ENCODE results near the gene HES2.
"Not testable (repeated sequence)": the region's sequence is repeated elsewhere in the genome, so short reads cannot be mapped to it uniquely, and the experiment has no call there.

Gene HES2, protein sequence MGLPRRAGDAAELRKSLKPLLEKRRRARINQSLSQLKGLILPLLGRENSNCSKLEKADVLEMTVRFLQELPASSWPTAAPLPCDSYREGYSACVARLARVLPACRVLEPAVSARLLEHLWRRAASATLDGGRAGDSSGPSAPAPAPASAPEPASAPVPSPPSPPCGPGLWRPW

DNA sequence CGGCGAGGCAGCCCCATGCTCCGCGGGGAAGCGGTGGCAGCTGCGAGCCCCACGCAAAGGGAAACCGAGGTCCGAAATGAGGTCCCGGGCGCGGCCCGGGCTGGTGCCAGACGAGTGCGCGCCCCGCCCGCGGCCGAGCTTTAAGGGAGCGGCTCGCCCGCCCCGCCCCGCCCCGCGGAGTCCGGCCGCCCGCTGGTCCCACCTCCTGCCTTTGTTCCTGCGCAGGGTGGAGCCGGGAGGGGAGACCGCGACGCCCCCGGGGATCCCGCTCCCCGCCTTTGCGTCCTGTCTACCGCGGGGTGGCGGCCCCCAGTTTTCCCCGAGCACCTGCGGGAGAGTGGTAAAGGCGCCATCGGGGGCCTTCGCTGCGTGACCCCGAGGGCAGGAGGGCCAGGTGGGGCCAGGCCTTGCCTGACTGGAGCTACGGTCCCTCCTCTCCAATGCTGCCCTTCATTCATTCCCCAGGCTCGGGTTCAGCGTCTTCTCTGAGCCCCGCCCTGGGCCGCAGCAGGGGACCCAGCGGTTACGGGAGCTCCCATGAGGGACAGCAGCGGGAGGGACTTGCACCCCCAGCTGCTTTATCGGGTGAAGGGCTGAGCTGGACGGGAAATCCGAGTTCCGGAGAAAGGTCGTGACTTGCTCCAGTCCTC is at the start of gene HES2:
HES2 (minus strand) TSS at position 116 of the 650 bp plus-strand sequence; CDS start at position 17, 99 bp downstream.
- DNase-seq = no peak

DNA sequence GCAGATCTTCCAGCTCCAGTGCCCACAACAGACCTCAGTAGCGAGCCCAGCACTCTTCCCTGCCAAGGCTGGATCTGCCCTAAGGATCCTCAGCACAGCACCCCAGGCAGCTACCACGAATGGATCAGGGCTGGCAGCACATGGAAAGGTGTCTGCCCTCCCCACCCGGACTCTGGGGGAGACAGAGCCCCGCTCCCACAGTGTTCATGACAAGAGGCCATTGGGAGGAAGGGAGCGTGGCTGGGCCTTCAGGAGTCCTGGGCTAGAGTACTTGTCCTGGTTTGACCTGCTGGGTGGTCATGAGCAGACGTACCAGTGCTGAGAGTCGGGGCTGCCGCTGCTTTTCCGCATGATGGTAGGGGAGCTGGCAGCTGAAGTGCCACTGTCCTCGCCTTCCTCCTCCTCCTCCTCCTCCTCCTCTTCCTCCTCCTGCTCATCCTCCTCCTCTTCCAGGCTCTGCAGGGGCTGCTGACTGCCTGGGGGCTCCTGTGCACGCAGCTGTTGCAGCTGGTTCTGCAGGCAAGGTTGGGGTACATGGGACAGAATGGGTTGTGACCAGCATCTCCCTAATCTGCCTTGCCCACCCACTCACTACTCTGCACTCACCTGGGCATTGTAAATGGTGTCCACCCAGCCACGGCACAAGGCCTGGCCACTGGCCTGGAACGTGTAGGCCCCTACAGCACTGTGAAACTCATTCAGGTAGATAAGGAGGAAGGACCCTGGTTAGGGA is 49.2 kb upstream of the HES2 start:
- DNase-seq = no peak

DNA sequence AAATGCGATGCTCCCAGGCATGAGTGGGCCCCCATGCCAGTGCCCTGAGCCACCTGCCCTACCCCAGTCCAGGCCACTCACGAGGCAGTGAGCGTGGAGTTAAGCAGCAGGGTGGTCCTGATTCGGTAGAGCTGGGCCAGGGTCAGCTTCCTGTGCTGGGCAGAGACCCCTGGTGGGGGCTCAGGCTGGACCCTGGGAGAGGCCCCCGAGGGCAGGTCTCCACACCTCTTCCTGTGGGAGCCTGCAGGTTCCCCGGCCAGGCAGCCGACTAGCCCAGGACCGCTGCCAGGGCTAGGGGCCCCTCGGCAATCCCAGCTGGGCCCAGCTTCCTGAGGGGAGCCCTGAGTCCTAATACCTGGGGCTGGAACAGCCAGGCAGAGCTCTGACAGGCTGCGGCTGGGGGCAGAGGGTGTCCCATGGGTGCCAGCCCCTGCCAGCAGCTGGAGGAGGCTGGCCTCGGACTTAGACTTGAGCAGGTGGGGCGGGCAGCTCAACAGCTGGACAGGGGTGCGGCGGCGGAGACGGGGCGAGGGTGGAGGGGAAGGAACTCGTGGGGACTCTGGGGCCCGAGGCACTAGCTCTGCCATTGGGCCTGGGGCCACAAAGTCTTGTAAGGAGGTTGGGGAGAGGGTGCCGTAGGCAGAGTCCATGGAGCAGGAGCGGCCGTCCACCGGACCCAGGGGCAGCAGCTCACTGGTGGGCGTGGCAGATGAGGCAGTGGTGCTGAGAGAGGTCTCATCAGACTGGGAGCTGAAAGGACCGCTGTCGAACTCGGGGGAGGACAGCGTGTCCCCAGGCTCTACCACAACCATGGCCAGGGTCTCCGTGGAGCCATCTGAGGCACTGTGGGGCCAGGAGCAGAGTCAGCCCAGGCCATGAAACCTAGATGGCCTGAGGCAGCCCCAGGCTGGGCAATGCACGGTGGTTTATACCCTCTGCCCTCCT is 48.3 kb upstream of the HES2 start:
- DNase-seq = no peak

DNA sequence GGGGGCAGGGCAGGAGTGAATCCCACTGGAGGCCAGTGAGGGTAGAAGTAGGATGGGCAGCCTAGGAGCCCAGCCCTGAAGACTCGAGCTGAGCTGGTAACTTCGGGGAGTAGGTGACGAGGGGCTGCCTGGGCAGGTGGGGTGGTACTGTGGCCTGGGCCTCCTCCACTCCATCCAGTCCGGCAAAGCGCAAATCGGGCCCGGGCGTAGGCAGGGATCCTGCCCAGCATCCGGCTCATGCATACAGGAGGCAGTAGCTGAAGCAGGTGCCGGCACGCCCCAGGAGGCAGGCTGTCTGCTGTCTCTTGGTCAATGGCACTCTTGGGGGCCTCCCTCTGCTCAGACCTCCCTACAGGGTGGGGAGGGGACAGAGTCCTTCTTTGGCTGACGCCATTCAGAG is 47.5 kb upstream of the HES2 start:
- no peak for DNase-seq

DNA sequence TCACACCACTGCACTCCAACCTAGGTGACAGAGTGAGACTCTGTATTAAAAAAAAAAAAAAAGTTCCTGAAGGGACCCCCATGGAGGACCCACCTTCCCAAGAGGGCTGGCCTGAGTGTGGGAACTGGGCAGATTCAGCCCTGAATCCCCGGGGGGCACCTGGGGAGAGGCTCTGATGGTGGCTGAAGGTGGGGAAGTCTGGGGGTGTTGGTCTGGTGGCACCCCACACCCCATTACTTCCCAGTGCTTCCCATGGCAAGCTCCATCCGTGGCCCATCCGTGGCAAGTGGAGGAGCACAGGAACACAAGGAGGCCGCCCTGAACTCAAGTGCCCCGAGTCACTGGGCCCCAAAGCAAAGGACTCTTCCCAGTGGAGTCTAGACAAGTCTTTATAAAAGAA is 47.0 kb upstream of the HES2 start:
- no peak for DNase-seq

DNA sequence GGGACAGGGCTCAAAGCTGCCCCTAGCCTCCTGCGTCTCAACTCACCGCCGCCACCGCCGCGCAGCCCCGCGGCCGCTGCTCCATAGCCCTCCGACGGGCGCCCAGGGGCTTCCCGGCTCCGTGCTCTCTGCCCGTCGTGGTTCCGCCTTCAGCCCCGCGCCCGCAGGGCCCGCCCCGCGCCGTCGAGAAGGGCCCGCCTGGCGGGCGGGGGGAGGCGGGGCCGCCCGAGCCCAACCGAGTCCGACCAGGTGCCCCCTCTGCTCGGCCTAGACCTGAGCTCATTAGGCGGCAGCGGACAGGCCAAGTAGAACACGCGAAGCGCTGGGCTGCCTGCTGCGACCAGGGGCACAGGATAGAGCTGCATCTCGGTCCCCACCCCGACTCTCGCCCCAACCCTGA is 46.3 kb upstream of the HES2 start, which contains the start of gene TNFRSF25:
TNFRSF25 (minus strand) TSS at position 151 of the 400 bp plus-strand sequence; CDS start at position 85, 66 bp downstream.
- DNase-seq = no peak

DNA sequence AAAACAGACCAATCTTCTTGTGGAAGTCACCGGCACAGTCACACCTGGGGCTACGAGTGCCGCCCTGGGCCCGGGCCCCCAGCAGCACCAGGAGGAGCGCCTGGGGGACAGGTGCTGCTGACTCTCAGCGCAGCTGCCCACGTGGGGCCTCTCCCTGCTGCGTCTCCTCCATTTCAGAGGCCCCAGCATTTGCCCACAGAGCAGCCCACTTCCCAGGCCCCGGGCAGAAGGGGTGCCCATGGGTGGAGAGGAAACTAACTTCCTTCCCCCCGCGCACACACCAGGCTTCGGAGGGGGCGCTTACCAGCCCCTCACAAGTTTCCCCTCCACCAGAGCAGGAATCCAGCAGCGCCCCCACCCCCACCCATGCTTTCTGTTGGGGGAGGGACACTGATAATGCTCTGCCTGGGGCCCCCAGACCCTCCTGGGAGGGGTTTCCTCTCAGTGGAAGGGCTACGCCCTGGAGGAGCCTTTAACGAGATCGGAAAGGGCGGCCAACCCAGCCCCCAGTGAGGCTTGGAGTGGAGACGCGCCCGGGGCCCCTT is 45.8 kb upstream of the HES2 start:
- no peak for DNase-seq

DNA sequence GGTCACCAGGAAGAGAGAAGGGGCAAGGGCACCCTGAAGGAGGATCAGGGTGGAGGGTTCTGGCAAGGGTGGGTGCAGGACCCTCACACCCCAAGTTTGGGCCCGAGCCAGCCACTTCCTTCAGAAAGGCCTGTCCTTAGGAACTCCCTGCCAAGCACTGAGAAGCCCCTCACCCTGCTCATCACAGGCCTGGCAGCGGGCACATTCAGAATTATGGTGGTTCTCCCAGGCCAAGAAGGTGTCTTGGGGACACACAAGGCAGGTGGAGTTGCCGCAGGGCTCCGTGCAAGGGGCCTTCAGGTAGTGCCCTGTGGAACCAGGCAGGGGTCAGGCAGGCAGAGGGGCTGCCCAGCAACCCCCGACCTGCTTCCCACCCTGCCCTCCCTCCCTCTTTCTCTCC is 45.2 kb upstream of the HES2 start:
- DNase-seq = no peak

DNA sequence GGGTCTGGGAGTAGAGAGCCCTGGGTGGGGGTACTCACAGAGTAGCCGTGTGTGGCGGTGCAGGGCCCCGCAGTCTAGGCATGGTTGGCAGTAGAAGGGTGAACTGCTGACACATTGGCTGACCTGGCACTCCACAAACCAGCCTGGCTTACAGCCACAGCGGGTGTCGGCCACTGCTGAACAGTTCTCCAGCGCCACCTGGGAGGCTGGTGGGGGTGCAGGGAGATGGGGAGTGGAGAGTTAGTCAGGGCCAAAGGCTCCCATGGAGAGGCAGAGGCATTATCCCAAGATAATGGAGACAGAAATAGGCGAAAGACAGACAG is 44.8 kb upstream of the HES2 start:
- DNase-seq = no peak

DNA sequence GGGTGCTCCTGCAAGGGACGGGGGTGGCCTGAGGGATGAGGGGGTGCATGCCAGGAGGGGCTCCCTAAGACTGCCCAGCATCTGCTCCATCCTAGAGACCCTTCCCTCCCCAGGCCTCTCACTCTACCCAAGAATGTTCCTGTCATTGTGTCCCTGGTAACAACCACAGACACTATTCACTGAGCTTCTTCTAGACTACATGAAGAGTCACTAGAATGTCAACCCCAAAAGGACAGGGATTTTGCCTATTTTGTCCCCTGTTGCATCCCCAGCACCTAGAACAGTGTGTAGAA is 43.3 kb upstream of the HES2 start:
- no peak for DNase-seq

DNA sequence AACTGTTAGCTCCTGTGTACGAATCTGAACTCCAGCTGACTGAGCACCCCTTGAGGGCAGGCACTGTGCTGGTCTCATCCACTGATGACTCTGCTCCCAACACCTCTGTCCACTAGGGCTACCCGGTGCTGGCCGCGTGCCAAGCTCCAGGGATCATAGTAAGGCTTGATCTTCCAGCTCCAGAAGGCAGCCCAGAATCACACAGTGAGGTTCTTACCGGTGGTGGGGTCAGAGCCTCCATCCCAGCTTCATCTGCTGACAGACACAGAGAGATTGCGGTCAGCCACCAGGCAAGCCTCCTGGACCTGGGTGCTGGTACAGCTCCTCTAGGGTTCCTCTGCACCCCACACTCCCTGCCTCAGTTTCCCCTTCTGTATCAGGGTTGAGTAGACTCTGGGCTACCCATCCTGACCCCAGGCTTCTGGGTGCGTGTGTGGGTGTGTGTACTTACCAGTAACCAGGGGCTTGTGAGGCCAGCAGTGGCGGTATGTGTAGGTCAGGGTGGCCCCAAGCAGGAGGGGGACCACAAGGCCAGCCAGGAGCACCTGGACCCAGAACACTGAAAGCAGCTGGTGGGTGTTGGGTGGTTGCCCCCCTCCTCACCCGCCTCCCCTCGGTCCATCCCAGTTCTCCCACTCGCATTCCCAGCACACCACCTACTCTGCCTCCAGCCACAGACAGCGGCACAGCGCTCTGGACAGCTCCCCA is 42.8 kb upstream of the HES2 start:
- no peak for DNase-seq

DNA sequence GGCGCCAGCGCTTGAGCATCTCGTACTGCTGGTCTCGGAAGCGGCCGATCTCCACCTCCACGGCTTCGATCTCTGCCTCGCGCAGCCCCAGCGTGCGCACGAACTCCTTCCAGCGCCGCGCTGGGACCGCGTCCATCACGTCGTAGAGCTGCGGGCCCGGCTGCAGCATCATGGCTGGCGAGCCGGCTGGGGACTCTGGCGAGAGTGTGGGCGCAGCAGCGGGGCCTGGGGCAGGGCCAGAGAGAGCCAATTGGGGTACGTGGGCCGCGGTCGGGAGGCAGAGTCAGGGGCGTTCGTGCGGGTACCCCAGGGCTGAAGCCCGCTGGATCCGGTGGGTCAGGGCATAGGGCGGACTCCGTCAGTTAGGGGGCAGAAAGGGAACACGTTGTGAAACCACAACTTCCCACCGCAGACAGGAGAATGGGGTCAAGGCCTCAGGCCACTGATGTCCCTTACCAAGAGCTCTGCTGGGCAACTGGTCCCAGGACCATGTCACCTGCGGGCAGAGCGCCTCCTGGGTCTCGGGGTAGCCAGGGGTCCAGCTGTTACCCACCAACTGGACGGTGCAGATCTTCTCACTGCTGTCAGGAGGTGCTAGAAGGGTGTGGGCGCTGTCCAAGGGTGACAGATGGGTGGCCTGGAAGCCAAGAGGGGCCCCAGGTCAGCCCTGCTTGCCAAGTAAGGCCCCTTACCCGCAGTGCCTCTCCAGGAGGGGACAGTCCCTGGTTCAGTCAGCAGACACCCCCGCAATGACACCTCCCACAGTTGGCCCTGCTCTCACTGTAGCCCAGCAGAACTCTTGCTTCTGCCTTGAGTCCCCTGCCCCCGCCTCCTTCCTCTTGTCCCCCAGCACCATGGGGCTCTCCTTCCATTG is 42.1 kb upstream of the HES2 start:
- DNase-seq = no peak

DNA sequence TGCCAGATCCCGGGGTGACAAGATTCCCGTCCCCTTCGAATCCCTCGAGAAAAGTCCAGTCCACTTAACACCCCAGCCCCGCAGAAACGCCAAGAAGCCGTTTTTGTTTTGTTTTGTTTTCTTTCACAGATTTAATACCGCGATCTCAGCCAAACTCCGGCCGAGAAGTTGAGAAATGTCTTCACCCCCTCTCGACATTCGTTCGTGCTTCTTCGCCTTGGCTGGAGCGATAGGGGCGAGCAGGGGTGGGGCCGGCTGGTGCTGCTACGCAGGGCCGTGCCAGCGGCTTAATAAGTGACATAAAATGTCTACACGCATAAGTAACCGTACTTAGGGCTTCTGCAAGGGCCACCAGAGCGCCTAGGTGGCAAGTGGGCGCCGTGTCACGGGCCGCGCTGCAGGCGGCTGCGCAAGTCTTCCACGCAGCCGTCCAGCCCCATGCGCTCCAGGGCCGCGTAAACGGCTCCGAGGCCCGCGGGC is 41.4 kb upstream of the HES2 start:
- DNase-seq = no peak

DNA sequence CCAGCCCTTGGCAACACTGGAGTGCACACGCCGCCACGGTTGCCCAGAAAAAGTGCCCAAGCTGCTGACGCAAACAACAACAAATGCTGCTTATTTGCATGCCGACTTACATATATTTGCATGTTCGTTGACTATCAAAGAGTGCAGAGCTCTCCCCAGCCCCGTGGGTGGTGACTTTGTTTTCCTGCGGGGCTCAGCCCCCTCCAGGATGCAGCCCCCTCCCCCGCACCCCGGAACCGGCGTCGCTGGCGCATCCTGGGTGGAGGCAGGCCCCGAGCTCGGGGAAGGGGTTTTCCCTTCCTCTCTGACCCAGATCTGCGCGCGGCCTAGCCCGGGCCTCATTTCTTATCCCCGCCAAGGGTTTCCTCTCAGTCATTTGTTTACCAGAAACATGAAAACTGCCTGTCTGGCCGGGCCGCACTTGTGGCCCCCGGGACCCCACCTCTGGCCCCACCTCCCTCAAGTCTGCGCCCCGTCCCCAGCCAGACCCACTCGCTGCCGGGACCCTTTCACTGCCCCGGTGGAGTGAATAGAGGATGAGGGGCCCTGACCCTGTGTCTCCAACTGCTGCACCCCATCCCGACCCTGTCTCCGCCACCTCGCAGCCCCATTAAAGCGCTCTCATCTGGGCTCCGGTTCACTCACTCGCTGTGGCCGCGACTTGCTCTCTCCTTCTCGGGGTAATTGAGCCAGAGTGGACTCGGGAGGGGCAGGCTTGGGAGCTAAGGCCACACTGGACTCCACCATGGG is 40.8 kb upstream of the HES2 start:
- no peak for DNase-seq

DNA sequence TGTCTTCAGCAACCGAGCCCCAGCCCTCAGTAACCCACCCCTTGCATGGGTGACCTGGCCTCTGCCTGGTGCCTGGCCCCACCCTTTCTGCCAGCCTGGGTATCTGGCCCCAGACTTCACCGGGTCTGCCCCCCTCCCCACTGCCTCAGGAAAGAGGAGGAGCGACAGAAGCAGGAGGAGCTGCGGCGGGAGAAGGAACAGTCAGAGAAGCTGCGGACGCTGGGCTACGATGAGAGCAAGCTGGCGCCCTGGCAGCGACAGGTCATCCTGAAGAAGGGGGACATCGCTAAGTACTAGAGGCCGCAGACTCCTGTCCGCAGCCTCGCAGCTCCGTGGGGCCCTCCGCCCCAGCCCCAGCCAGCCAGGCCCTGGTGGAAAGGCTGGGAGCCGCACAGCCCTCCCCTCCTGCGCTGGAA is 40.1 kb upstream of the HES2 start:
- DNase-seq = no peak

DNA sequence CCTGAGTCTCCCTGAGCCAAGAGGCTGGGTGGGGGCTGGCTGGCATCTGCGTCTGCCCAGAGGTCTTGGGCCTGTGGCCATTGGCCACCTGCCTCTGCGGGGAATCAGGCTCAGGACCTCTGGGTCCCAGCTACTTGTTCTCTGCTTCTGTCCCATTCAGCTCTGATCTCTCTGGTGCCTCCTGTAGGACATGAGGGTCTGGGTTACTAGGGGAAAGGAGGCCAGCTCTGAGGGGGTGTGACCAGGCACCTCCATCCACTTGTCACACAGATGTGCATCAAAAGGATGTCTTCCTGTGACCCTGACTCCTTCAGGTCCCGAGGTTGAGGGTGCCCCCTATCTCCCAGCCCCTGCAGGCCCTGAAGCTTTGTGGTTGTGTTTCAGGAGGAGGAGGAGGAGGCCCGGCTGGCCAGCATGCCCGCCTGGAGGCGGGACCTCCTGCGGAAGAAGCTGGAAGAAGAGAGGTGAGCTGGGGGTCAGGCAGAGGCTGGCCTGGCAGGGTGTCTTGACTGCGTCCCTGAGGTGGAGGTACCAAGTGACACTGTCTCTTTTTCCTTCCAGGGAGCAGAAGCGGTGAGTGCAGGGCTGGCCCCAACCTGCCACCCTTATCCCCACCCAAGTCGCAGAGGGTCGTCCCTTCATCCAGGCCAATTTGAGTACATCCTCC is 37.2 kb upstream of the HES2 start:
- DNase-seq = no peak

DNA sequence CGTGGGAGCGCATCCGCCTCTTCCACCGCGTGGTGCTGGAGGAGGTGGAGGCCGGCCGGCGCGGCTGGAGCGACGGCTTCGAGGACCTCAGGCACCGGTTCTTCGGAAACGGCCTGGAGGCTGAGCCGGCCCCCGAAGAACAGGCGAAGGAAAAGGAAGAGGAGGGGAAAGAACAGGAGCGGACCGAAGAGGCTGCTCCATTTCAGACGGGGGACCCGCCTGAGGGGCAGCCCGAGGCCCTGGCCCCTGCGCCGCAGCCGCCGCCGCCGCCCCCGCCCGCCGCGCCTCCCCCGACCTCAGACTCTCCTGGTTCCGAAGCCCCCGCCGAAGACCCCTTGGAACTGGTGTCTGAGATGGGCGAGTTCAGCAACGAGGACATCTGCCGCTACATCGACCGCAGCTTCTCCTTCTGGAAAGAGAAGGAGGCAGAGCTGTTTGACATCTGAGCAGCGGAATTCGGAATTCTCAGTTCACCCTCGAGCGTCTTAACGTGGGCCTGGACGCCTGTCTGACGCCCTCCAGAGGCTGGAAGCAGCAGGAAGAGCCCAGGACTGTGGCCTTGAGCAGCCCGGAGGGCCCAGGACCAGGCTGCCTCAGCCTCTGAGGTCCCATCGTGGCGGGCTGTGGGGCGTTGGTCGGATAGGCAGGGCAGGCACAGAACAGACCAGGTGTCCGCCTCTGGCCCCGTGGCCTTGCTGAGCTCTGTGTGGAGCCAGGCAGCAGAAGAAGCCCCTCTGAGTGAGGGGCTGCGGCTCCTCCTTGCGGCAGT is 36.2 kb upstream of the HES2 start:
- not testable (repeated sequence) for DNase-seq

DNA sequence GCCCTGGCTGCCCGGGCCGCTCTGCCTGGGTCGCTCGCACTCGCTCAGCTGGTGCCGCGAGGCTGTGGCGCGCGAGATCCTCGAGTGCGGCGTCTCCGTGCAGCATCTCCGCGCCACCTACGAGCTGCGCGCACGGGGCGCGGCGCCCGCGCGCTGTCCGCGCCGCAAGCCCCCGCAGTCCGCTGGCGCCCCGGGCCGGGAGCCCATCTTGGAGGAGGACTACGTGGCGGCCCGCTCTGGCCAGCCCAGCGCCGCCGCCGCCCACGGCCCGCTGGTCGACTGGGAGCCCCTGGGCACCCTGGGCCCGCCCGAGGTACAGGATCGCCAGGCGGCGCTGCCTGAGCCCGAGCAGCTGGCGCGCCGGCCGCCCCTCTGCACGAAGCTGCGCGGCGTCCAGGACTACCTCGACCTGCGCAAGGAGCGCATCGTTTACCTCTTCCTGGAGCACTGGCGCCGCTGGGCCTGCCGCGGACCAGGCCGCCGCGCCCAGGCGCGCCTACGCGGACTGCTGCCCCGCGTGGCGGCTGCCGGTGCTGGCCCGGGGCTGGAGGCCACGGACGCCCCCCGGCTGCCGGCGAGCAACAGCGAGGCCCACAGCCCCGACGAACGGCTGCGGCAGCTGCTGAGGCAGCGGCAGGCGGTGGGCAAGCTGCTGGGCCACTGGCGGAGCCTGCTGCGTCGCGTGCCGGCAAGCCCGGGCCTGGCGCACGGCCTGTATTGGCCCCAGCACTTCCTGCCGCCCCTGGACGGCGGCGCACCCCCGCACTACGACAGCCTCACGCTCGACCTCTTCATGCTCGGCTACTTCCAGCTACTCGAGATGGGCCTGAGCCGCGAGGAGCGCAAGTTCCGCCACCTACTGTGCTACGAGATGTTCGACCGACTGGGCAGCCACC is 35.4 kb upstream of the HES2 start:
- DNase-seq = no peak

Data from T1000 (cell line).